GM18520 (cell line): ENCODE data around the gene OTUB2.
A peak's percentile ranks its signal among the peaks of the same experiment; 100 is the strongest.

Experiments
- ATAC-seq: cut with Tn5 transposase; IDR thresholded peaks from one replicate; pipeline ENCODE4 v1.9.1; 2021; ENCODE audit not compliant: unreplicated experiment

Gene OTUB2

DNA sequence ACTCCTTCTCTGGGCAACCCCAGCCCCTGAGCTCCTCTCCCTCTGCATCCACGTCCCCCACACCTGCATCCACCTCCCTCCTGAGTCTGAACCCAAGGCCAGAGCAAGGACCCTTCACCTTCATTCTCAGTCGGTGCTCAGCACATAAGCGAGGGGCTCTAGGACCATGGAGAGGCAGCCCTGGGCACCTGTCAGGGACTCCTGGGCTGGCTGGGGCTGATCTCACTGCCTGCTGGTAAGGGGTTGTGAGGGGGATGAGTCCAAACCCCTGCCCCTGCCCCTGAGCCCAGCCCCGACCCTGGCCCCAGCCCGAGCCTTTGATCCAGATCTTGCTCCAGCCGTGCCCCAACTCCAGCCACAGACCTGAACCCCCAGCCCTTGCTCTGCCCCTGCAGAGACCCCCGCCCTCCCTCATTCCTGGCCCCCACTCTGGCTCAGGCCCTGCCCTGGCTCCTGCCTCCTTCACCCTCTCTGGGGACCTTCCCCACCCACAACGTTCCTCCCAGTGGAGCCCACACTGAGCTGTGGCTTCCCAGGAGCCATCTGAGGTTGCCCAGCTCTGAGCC is 29.9 kb upstream of the OTUB2 start:
- no peak for ATAC-seq

DNA sequence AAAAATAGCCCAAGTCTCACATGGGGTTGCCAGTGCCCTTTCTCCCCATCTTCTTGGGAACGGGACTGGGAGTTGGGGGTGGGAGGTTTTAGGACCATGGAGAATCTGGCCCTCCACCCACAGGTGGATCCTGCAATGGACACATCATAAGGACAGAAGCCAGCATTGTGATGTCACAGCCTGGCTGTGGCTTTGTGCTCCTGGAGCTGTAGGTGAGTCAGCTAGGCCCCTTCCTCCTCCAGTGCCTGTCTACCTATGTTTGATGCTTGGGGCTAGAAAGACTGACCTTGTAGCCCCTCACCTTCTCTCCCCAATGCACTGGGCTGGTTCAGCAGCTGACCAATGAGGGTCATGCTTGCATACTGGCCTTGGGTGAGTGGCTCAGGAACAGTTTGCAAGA is 29.1 kb upstream of the OTUB2 start, which contains the start of gene CCDC197:
Gene CCDC197, plus strand, starts transcription at position 220 of the 400 bp plus-strand sequence. CDS start 831 bp downstream, outside the sequence.
- ATAC-seq: no peak

DNA sequence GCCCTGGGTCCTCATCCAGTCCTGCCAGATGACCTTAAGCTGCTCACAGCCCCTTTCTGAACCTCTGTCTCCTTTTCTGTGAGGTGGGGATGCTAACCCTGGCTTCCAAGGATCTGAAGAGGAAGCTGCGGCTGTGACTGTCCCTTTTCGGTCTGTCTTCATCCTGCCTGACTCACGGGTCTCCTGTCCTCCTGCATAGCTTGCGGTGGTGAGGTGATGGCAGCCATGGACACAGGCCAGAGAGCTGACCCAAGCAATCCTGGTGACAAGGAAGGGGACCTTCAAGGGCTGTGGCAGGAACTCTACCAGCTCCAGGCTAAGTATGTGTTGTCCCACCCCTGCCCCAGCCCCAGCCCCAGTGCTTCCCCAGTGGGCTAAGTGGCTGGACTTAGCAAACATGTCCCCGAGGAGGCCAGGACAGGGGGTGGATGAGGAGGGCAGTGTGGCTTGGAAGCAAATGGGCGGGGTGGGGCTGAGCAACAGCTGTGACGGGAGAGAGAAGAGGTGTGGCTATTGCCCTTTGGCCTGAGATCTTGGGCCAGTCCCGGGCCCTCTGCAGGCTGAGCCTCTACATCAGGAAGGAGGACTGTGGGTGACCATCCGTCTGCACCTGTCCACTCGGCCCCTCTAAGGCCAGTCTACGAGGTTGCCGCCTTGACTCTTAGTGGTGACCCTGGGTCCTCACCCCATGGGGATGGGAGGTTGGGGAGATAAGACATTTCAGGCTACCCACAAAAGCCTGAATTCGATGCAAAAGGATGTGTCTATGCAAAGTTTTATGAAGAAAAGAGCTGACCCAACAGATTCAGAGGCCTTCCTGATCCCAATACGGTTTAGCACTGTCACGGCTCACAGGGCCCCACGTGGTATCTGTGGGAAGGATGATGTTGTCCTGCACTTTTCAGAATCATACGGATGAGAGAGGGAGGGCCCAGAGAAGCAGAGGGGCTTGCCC is 27.9 kb upstream of the OTUB2 start:
- no peak for ATAC-seq

DNA sequence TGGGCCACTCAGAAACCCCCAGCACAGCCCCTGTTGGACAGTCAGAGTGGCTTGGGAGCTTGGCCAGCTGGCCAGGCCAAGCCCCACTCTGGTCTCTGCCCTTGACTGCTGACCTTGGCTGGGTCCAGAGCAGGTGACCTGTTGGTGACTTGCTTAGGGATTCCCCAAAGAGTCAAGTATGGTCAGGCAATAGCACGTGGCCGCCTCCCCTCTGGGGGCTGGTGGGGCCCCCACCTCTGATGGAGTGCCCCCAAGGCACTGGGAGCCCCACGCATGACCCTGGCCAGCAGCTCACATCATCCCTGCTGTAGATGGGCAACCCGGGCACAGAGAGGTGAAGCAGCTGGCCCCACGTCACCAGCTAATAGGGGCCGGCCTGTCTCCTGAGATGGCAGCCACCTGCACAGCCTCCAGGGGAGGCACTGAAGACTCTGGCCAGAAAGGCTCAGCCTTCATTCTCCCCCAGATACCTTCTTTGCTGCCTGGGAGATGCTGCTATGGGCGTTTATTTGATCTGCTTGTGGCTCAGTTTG is 27.2 kb upstream of the OTUB2 start:
- ATAC-seq: no peak

DNA sequence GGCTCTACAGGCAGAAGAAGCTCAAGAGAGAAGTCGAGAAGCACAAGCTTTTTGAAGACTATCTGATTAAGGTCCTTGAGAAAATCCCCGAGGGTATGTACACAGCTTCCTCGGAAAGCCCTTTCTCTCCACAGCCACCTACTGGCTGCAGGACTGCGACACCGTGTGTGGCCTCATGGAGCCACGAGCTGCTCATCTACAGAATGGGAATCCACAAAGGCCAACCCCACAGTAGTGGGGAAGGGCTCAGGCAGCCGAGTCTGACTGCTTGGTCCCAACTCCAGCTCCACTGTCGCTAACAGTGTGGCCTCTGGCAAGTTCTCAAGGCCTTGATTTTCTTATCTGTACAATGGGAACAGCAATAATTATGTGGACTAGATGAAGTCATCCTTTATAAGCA is 26.6 kb upstream of the OTUB2 start:
- no peak for ATAC-seq

DNA sequence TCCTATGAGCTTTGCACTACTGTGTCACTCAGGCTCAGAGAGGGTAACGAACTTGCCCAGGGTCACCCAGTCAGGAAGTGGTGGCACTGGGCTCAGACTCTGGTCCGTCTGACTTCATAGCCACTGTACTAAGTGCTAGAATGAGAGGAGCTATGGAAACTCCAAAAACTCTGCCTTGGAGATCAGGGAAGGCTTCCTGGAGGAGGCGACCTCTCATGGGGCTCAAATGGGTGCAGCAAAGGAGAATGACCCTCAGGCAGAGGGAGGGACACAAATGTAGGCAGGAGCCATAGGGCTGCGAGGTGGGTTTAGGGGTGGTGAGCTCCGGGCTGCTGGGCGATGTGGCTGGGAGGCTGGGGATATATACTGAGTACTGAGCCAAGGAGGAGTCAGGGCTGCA is 25.9 kb upstream of the OTUB2 start:
- no peak for ATAC-seq

DNA sequence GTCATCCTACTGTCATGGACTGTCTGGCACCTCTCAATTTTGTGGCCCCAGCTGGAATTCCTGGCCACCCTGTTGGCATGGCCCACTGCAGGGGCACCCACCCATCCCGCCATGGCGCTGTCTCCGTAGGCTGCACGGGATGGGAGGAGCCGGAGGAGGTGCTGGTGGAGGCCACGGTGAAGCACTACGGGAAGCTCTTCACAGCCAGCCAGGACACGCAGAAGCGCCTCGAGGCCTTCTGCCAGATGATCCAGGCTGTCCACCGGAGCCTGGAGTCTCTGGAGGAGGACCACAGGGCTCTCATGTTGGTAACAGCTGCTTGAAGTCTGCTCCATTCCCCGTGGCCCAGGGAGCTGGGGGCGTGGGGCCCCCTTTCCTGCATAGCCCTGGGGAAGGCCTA is 25.1 kb upstream of the OTUB2 start:
- ATAC-seq: no peak

DNA sequence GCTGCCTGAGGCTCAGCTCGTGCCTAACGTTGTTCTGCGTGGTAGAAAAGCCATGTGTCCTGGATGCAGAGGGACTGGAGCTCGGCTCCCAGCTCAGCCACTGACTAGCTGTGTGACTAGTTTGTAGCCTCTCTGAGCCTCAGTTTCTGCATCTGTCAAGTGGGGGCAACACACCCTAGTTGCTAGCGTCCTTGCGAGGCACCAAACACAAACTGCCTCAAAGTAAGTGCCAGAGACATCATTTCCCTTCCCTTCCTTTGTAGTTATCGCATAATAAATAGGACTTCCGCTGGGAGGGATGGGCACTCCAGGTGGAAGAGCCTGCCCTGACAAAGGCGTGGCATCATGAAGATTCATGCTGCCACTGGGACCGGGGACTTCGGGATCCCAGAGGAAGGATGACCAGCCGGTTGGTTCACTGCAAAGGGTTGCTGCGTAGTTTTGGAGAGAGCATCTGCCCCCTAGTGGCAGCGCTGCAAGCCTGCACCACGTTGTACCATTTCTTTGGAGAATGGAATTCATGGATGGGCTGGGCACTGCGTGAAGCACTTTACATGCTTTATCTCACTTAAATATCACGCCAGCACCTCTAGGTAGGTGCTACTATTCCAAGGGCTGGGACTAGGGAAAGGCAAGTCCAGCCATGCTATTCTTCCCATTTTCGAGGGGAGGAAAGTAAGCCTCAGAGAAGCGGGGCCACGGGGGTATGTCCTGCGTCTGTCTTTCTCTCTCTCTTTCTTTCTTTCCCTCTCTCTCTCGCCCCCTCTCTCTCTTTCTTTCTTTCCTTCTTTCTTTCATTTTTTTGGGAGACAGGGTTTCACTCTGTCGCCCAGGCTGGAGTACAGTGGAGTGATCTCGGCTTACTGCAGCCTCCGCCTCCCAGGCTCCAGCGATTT is 24.4 kb upstream of the OTUB2 start:
- peak; percentile 31 for ATAC-seq

DNA sequence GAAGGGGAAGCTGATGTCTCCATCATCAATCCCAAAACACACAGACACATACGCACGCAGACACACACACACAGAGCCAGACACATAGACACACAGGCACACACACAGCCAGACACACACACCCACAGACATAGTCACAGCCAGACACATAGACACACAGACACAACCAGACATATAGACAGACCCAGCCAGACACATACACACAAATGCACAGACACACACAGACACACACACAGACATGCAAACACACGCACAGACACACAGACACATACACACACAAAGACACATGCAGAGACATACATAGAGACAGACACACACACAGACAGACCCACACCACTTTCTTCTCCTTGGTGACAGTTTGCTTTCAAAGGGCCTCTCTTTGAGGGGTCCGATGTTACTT is 22.7 kb upstream of the OTUB2 start:
- ATAC-seq: no peak

DNA sequence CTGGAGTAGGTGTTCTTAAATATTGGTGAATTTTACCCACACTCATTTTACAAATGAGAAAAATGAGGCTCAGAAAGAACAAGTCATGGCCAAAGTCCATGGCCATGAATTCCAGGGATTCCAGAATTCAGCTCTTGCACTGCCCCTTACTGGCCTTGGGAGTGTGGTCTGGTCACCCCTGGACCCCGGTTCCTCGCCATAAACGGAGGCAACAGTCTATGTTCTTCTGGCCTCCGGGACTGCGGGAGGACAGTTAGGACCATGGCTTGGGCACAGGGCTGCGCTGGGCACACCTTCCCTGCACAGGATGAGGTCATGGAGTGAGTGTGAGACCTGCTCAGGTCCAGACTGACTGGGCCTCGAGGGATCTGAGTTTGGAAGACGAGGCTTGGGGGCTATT is 22.1 kb upstream of the OTUB2 start:
- ATAC-seq: no peak

DNA sequence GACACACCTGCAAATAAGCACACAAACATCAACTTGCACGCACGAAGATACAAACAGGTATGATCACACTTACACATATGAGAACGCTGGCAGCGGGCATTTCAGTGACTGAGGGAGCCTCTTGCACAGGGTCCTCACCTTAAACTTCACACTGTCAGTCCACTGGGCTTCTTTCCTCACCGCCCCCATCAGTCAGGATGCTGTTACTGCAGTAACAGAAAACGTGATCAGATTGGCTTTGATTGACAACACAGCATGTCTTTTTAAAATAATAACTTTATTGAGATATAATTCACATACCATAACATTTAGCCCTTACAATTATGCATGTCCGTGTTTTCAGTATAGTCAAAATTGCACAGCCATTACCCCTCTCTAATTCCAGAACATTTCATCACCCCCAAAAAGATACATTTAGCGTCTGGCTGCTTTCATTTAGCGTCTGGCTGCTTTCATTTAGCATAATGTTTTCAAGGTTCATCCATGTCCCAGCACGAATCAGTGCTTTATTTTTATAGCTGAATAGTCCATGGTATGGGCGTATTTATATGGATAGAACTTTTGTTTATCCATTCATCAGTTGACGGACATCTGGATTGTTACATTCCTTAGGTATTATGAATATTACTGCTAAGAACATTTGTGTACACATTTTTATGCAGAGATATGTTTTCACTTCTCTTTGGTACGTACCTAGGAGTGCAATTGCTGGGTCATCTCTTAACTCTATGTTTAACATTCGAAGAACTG is 20.6 kb upstream of the OTUB2 start:
- ATAC-seq: no peak

DNA sequence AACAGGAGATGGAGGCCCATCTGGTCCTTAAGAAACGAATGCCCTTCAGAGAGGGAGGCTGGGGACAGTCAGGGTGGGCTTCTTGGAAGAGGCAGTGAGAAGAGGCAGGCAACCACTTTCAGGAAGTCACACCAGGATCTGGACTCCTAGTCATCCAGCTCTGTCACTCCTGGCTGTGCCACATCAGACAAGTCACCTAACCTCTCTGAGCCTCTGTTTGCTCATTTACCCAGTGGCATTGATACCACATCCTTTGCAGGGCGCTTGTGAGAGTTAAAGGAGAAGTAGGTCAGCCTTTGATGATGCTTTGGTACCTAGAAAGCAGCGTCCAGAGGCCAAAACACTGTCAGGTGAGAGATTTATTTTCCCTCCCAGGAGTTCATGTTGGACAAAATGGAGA is 17.9 kb upstream of the OTUB2 start:
- ATAC-seq: no peak

DNA sequence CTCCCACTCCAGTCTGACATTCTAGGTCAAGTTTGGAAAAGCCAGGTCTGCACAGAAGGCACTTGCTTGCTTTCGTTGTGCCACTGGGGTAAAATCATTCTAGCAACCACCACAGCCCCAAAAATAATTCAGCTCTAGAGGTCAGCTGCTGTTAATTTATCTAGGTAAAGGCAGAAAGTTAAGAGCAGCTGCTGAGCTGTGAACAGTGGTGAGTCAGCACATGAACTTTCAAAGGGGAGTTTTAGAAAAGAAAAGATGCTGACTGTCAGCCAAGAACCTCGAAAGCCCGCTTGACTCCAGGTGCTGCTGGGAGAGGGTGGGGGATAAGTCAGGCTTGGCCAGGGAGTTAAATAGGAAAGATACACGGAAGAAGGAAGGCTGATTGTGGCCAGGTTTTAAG is 16.4 kb upstream of the OTUB2 start:
- ATAC-seq: no peak

DNA sequence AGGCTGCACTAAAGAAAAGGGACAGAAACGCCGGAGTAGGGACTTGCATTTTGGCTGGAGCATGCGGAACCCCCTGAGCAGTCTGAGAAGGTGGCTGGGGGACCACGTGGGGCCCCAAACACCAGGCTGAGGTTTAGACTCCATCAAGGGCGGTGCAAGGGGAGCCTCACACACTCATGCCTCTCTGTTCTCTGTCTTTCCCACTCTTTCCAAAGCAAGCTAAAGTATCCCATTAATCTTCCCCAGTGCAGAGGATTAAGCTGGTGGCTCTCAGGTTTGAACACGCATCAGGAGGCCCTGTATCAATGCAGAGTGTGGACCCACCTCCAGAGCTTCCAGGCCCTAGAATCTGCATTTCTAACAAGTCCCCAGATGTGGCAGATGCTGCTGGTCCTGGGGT is 15.5 kb upstream of the OTUB2 start:
- no peak for ATAC-seq

DNA sequence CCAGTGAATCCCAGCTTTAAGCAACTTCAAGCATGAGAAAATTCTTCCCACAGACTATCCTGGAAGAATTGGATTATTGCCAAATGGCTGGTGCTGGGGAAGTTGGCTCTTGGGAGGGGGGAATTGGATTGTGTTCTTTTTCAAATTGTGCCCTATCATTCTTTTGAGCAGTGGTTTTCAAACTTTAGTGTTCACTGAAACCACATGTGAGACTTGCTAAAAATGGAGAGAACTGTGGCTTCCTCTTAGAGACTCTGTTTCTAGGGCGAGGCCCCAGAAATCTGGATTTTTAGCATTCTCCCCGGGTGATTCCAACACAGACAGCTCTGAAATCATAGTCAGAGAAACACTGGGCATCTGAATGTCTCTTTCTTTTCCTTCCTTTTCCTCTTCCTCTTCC is 14.3 kb upstream of the OTUB2 start:
- ATAC-seq: no peak

DNA sequence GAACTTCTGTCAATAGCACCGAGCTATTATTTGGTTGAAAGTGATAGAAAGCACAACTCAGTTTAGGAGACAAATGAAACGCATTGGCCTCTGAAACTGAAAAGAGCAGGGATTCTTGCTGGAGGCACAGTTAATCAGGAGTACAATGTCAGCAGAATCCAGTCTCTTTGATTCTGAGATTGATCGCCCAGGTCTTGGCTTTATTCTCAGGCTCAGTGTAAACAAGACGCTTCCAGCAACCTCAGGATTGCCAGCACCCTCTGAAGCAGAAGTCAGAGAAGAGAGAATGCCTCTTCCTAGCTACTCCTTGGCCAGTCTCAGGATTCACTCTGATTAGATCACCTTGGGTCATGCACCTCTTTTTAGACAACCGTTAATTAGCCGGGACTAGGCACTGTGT is 11.8 kb upstream of the OTUB2 start:
- no peak for ATAC-seq

DNA sequence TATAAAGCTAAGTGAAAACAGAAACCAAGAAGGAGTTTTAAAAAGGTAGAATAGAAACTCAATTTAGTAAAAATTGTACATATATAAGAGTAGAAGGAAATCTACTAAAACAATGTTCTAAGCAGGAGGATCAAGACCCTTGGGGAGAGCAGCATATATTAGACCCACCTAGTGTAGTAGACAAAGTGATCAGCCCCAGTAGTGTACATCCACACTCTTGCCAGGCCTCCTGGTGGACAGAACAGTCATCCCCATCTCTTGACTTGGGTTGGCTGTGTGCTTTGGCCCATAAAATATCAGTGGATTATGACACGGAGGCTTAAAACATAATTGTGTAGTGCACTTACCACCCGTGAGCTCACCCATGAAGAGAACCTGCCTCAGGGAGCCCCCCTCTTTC is 10.9 kb upstream of the OTUB2 start:
- no peak for ATAC-seq

DNA sequence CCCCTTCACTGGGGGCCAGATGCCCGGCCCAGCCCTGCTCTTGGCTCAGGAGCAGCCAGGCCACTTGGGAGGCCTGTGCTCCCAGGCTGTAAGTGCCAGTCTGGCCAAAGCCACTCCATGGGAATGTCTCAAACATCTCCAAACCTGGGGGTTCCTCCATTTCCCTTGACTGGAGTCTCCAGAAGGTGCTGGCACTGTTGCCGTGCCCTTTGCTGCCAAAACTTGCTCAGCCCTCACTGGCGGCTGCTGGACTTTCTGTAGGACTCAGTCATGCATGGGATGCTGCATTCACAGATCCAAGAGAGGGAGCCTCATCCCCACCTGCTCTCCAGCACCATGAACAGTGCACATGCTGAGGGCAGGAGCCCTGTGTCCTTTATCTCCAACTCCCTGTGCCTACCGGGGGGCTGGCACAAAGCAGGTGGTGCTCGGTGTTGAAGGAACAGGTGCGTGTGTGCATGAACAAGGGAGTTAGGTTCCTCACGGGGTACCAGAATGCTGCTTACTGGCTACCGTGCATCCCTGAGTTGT is 9.6 kb upstream of the OTUB2 start:
- no peak for ATAC-seq

DNA sequence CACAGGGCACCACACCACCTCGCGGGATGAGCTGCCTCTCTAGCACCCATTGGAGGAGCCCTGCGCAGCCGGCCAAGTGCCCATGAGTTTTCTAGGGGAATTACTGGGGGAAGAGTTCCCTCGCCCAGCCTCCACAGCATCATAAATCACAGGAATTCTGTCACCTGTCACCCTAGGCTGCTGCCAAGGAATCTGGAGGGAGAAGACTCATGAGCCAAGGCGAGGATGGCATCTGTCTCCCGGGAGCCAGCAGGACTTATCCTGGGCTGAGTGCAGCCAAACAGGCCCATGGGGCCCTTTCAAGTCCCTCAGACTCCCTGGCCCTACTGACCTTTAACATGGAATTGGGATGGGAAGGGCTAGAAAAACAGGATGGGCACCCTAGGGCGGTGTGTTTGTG is 7.8 kb upstream of the OTUB2 start:
- no peak for ATAC-seq

DNA sequence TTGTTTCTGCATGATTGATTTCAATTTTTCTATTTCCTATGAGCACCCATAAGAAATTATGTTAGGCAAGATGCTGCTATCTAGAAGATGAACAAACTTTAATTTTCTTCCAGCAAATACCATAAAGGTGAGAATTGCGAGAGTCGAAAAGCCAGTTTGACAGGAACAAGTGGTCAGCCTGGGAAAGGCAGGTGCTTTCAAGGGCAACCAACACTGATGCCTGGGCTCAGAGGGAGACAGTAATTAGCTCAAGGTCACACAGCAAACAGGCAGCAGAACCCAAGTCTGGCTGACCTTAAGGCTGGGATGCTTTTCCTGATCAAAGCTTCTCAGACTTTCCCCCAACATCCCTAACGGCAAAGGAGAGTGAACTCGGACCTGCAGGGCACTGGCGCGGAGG is 6.8 kb upstream of the OTUB2 start:
- no peak for ATAC-seq
